ENCODE data around the gene CRP. TPM values are rescaled to one million over a fixed set of nuclear protein-coding genes. Genes with fewer than 3 reads are reported as not detected.
"Not testable (repeated sequence)": the region's sequence is repeated elsewhere in the genome, so short reads cannot be mapped to it uniquely, and the experiment has no call there.

Gene CRP
- total and polyA plus RNA-seq, 7 donors = 0.20 TPM; not detected in 6

- no peak for TF ChIP-seq EP300 (IDR thresholded peaks at IDR 0.05)
- no peak for DNase-seq
- Histone ChIP-seq H3K36me3 (no peaks in the 10 kb centered on the region), H3K27me3 (no peaks in the 10 kb centered on the region), H3K4me3 (no peak overlapping the region), H3K4me1 (no peaks in the 10 kb centered on the region), H3K9me3 (no peaks in the 10 kb centered on the region), H3K27ac (no peak overlapping the region)
- intact Hi-C loops (cut with DNase I) = no loop called here
Observed at GRCh38 chr1:159687511-159687910, 26.9 kb downstream of the CRP start.

DNA sequence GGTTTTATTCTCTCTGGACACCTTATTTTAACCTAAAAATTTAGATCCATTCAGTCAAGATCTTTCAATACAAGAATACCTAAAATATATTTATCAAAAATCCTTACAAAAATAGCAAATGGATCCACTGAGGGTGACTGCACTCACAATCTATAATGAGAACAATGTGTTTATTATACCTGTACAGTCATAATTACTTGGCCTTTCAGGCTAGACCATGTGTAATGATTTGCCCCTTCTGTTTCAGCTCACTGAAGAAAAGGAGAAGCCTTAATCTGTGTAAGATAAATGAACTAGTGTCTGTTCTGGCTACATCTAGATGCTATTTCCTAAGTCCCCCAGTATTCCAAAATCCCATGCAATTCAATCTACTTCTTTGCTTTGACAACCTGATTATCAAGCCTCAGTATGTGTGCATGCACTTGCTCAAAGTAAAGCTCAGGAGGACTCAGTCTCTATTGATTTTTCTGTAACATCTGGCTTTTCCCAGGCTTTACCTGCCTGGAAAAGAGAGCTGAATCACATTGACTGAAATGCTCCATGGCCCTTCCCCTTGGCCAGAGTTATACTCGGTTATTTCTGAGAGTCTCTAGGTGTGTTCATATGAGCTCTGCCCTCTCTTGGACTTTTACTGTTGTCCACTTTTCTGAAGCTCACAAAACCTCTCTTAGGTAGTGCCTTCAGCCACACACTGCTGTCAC is 27.6 kb downstream of the CRP start:
- Histone ChIP-seq H3K36me3 (no peaks in the 10 kb centered on the region), H3K4me1 (no peaks in the 10 kb centered on the region), H3K27ac (no peak overlapping the region), H3K9me3 (no peaks in the 10 kb centered on the region), H3K4me3 (no peak overlapping the region), H3K27me3 (no peaks in the 10 kb centered on the region)
- WGBS, 2 donors = 80 to 81% methylated on average over 1 of the region's 1 CpG
- no peak for TF ChIP-seq EP300 (IDR thresholded peaks at IDR 0.05)
- TF ChIP-seq POLR2A (IDR thresholded peaks at IDR 0.05) = no peak
- intact Hi-C loops (cut with DNase I) = no loop called here
- no peak for DNase-seq

GRCh38 chr1:159678939-159679338 is 35.5 kb downstream of the CRP start:
- TF ChIP-seq EP300 (IDR thresholded peaks at IDR 0.05) (no peak), POLR2A (IDR thresholded peaks at IDR 0.05) (no peak), POLR2AphosphoS5 (IDR thresholded peaks at IDR 0.05) (no peak)
- TF ChIP-seq, protein P1, sequence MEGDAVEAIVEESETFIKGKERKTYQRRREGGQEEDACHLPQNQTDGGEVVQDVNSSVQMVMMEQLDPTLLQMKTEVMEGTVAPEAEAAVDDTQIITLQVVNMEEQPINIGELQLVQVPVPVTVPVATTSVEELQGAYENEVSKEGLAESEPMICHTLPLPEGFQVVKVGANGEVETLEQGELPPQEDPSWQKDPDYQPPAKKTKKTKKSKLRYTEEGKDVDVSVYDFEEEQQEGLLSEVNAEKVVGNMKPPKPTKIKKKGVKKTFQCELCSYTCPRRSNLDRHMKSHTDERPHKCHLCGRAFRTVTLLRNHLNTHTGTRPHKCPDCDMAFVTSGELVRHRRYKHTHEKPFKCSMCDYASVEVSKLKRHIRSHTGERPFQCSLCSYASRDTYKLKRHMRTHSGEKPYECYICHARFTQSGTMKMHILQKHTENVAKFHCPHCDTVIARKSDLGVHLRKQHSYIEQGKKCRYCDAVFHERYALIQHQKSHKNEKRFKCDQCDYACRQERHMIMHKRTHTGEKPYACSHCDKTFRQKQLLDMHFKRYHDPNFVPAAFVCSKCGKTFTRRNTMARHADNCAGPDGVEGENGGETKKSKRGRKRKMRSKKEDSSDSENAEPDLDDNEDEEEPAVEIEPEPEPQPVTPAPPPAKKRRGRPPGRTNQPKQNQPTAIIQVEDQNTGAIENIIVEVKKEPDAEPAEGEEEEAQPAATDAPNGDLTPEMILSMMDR (IDR thresholded peaks at IDR 0.05) = no peak
- 76 to 83% methylated on average over 5 of the region's 5 CpGs for WGBS, 2 donors
- H3K36me3 ChIP-seq = no peaks in the 10 kb centered on the region
- DNase-seq = no peak
- H3K27ac ChIP-seq = no peak overlapping the region
- no peak overlapping the region for H3K4me3 ChIP-seq
- no peaks in the 10 kb centered on the region for H3K9me3 ChIP-seq
- no peaks in the 10 kb centered on the region for H3K4me1 ChIP-seq
- intact Hi-C loops (cut with DNase I) = no loop called here
- H3K27me3 ChIP-seq = no peaks in the 10 kb centered on the region

DNA sequence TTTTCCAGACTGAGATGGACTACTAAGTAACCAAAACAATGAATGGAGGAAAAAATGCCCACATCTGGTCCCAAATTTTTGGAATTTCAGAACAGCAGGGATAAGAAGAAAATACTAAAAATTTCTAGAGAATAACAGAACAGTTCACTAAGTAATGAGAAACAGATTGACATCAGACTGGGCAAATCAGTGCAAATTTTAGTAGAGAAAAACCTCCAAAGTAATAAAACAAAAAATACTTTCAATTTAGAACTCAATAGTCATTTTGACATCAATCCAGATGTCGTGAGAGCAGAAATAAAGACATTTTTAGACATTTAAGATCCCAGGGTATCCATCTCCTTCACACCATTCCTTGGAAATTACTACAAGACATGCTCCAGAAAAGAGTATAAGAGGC is 39.3 kb downstream of the CRP start:
- no peaks in the 10 kb centered on the region for H3K36me3 ChIP-seq
- no peaks in the 10 kb centered on the region for H3K9me3 ChIP-seq
- no peak for DNase-seq
- no peak overlapping the region for H3K27ac ChIP-seq
- H3K27me3 ChIP-seq = no peaks in the 10 kb centered on the region
- TF ChIP-seq POLR2AphosphoS5 (IDR thresholded peaks at IDR 0.05) (no peak), EP300 (IDR thresholded peaks at IDR 0.05) (no peak), POLR2A (IDR thresholded peaks at IDR 0.05) (no peak)
- TF ChIP-seq, protein P1 (IDR thresholded peaks at IDR 0.05) = no peak
- WGBS, 2 donors = 16 to 66% methylated on average over 1 of the region's 1 CpG
- intact Hi-C loops (cut with DNase I) = no loop called here
- no peaks in the 10 kb centered on the region for H3K4me1 ChIP-seq
- no peak overlapping the region for H3K4me3 ChIP-seq

GRCh38 chr1:159672390-159672789 is 42.0 kb downstream of the CRP start:
- H3K4me3 ChIP-seq; H3K27me3 ChIP-seq; H3K36me3 ChIP-seq; H3K27ac ChIP-seq; intact Hi-C loops (cut with DNase I); DNase-seq; H3K4me1 ChIP-seq; H3K9me3 ChIP-seq: not testable (repeated sequence)
- WGBS, 2 donors = 95 to 97% methylated on average over 1 of the region's 1 CpG

GRCh38 chr1:159669338-159669737 is 45.1 kb downstream of the CRP start:
- intact Hi-C loops (cut with DNase I) = no loop called here
- no peaks in the 10 kb centered on the region for H3K9me3 ChIP-seq
- TF ChIP-seq, protein P1 (IDR thresholded peaks at IDR 0.05) = no peak
- TF ChIP-seq EP300 (IDR thresholded peaks at IDR 0.05) = no peak
- TF ChIP-seq POLR2AphosphoS5 (IDR thresholded peaks at IDR 0.05) = no peak
- no peak for TF ChIP-seq POLR2A (IDR thresholded peaks at IDR 0.05)
- H3K27me3 ChIP-seq = no peaks in the 10 kb centered on the region
- no peak overlapping the region for H3K4me3 ChIP-seq
- WGBS, 2 donors = 55 to 65% methylated on average over 1 of the region's 1 CpG
- H3K36me3 ChIP-seq = no peaks in the 10 kb centered on the region
- no peak for DNase-seq
- no peaks in the 10 kb centered on the region for H3K4me1 ChIP-seq
- no peak overlapping the region for H3K27ac ChIP-seq
